Measurements from ENCODE around the gene TENM4.

TENM4 gene

GRCh38 chr11:79269611-79270307 lies 171.1 kb downstream of the TENM4 start:
- no peaks in the 10 kb centered on the region for H3K27me3 ChIP-seq (ENCODE audit: control insufficient read depth, insufficient read depth, low read length)
- no peak overlapping the region for H3K4me3 ChIP-seq (ENCODE audit: low read depth, low read length)
- no peaks in the 10 kb centered on the region for H3K9me3 ChIP-seq (ENCODE audit: control insufficient read depth, insufficient read depth, low read length)
- no peaks in the 10 kb centered on the region for H3K36me3 ChIP-seq (ENCODE audit: control insufficient read depth, insufficient read depth, low read length)
- H3K4me1 ChIP-seq (ENCODE audit: control insufficient read depth, insufficient read depth, low read length): no peaks in the 10 kb centered on the region
- no peak overlapping the region for H3K9ac ChIP-seq (ENCODE audit: low read depth, low read length)

GRCh38 chr11:79266396-79266795 lies 174.4 kb downstream of the TENM4 start:
- Histone ChIP-seq H3K4me3 (ENCODE audit: low read depth, low read length) (no peak overlapping the region), H3K9me3 (ENCODE audit: control insufficient read depth, insufficient read depth, low read length) (no peaks in the 10 kb centered on the region), H3K36me3 (ENCODE audit: control insufficient read depth, insufficient read depth, low read length) (no peaks in the 10 kb centered on the region), H3K9ac (ENCODE audit: low read depth, low read length) (no peak overlapping the region), H3K4me1 (ENCODE audit: control insufficient read depth, insufficient read depth, low read length) (no peaks in the 10 kb centered on the region), H3K27me3 (ENCODE audit: control insufficient read depth, insufficient read depth, low read length) (no peaks in the 10 kb centered on the region)

- Histone ChIP-seq H3K9ac (ENCODE audit: low read depth, low read length) (no peak overlapping the region), H3K4me1 (ENCODE audit: control insufficient read depth, insufficient read depth, low read length) (no peaks in the 10 kb centered on the region), H3K4me3 (ENCODE audit: low read depth, low read length) (no peak overlapping the region), H3K9me3 (ENCODE audit: control insufficient read depth, insufficient read depth, low read length) (no peaks in the 10 kb centered on the region), H3K36me3 (ENCODE audit: control insufficient read depth, insufficient read depth, low read length) (no peaks in the 10 kb centered on the region), H3K27me3 (ENCODE audit: control insufficient read depth, insufficient read depth, low read length) (no peaks in the 10 kb centered on the region)
These were observed 175.0 kb downstream of the TENM4 start for GRCh38 chr11:79265756-79266322.

GRCh38 chr11:79264284-79264683 lies 176.5 kb downstream of the TENM4 start:
- Histone ChIP-seq H3K9me3 (ENCODE audit: control insufficient read depth, insufficient read depth, low read length) (no peaks in the 10 kb centered on the region), H3K4me1 (ENCODE audit: control insufficient read depth, insufficient read depth, low read length) (no peaks in the 10 kb centered on the region), H3K4me3 (ENCODE audit: low read depth, low read length) (no peak overlapping the region), H3K27me3 (ENCODE audit: control insufficient read depth, insufficient read depth, low read length) (no peaks in the 10 kb centered on the region), H3K9ac (ENCODE audit: low read depth, low read length) (no peak overlapping the region), H3K36me3 (ENCODE audit: control insufficient read depth, insufficient read depth, low read length) (no peaks in the 10 kb centered on the region)

- H3K27me3 ChIP-seq (ENCODE audit: control insufficient read depth, insufficient read depth, low read length): no peaks in the 10 kb centered on the region
- no peak overlapping the region for H3K9ac ChIP-seq (ENCODE audit: low read depth, low read length)
- H3K9me3 ChIP-seq (ENCODE audit: control insufficient read depth, insufficient read depth, low read length): no peaks in the 10 kb centered on the region
- H3K4me3 ChIP-seq (ENCODE audit: low read depth, low read length): no peak overlapping the region
- no peaks in the 10 kb centered on the region for H3K4me1 ChIP-seq (ENCODE audit: control insufficient read depth, insufficient read depth, low read length)
- H3K36me3 ChIP-seq (ENCODE audit: control insufficient read depth, insufficient read depth, low read length): no peaks in the 10 kb centered on the region
These were observed 177.8 kb downstream of the TENM4 start for GRCh38 chr11:79263001-79263400.

GRCh38 chr11:79262221-79262620 lies 178.6 kb downstream of the TENM4 start:
- H3K36me3 ChIP-seq (ENCODE audit: control insufficient read depth, insufficient read depth, low read length): no peaks in the 10 kb centered on the region
- H3K4me1 ChIP-seq (ENCODE audit: control insufficient read depth, insufficient read depth, low read length): no peaks in the 10 kb centered on the region
- H3K27me3 ChIP-seq (ENCODE audit: control insufficient read depth, insufficient read depth, low read length): no peaks in the 10 kb centered on the region

GRCh38 chr11:79261684-79262083 lies 179.1 kb downstream of the TENM4 start:
- Histone ChIP-seq H3K9me3 (ENCODE audit: control insufficient read depth, insufficient read depth, low read length) (no peaks in the 10 kb centered on the region), H3K4me1 (ENCODE audit: control insufficient read depth, insufficient read depth, low read length) (no peaks in the 10 kb centered on the region), H3K4me3 (ENCODE audit: low read depth, low read length) (no peak overlapping the region), H3K9ac (ENCODE audit: low read depth, low read length) (no peak overlapping the region), H3K27me3 (ENCODE audit: control insufficient read depth, insufficient read depth, low read length) (no peaks in the 10 kb centered on the region), H3K36me3 (ENCODE audit: control insufficient read depth, insufficient read depth, low read length) (no peaks in the 10 kb centered on the region)

More at GRCh38 chr11:79262221-79262620, 178.6 kb downstream of the TENM4 start:
- H3K9ac ChIP-seq (ENCODE audit: low read depth, low read length): no peak overlapping the region
- H3K9me3 ChIP-seq (ENCODE audit: control insufficient read depth, insufficient read depth, low read length): no peaks in the 10 kb centered on the region
- no peak overlapping the region for H3K4me3 ChIP-seq (ENCODE audit: low read depth, low read length)

GRCh38 chr11:79259800-79260199 lies 181.0 kb downstream of the TENM4 start:
- Histone ChIP-seq H3K27me3 (ENCODE audit: control insufficient read depth, insufficient read depth, low read length) (no peaks in the 10 kb centered on the region), H3K36me3 (ENCODE audit: control insufficient read depth, insufficient read depth, low read length) (no peaks in the 10 kb centered on the region), H3K4me1 (ENCODE audit: control insufficient read depth, insufficient read depth, low read length) (no peaks in the 10 kb centered on the region), H3K9me3 (ENCODE audit: control insufficient read depth, insufficient read depth, low read length) (no peaks in the 10 kb centered on the region), H3K9ac (ENCODE audit: low read depth, low read length) (no peak overlapping the region), H3K4me3 (ENCODE audit: low read depth, low read length) (no peak overlapping the region)

GRCh38 chr11:79258576-79258975 lies 182.3 kb downstream of the TENM4 start:
- no peaks in the 10 kb centered on the region for H3K4me1 ChIP-seq (ENCODE audit: control insufficient read depth, insufficient read depth, low read length)
- H3K9ac ChIP-seq (ENCODE audit: low read depth, low read length): no peak overlapping the region
- H3K36me3 ChIP-seq (ENCODE audit: control insufficient read depth, insufficient read depth, low read length): no peaks in the 10 kb centered on the region
- no peak overlapping the region for H3K4me3 ChIP-seq (ENCODE audit: low read depth, low read length)
- no peaks in the 10 kb centered on the region for H3K27me3 ChIP-seq (ENCODE audit: control insufficient read depth, insufficient read depth, low read length)
- no peaks in the 10 kb centered on the region for H3K9me3 ChIP-seq (ENCODE audit: control insufficient read depth, insufficient read depth, low read length)

GRCh38 chr11:79255965-79256364 lies 184.9 kb downstream of the TENM4 start:
- H3K27me3 ChIP-seq (ENCODE audit: control insufficient read depth, insufficient read depth, low read length): no peaks in the 10 kb centered on the region

GRCh38 chr11:79253280-79253679 lies 187.6 kb downstream of the TENM4 start:
- H3K27me3 ChIP-seq (ENCODE audit: control insufficient read depth, insufficient read depth, low read length): no peaks in the 10 kb centered on the region
- H3K9me3 ChIP-seq (ENCODE audit: control insufficient read depth, insufficient read depth, low read length): no peaks in the 10 kb centered on the region
- H3K4me3 ChIP-seq (ENCODE audit: low read depth, low read length): no peak overlapping the region
- no peak overlapping the region for H3K9ac ChIP-seq (ENCODE audit: low read depth, low read length)
- no peaks in the 10 kb centered on the region for H3K36me3 ChIP-seq (ENCODE audit: control insufficient read depth, insufficient read depth, low read length)
- no peaks in the 10 kb centered on the region for H3K4me1 ChIP-seq (ENCODE audit: control insufficient read depth, insufficient read depth, low read length)

More at GRCh38 chr11:79255965-79256364, 184.9 kb downstream of the TENM4 start:
- Histone ChIP-seq H3K36me3 (ENCODE audit: control insufficient read depth, insufficient read depth, low read length) (no peaks in the 10 kb centered on the region), H3K4me1 (ENCODE audit: control insufficient read depth, insufficient read depth, low read length) (no peaks in the 10 kb centered on the region), H3K4me3 (ENCODE audit: low read depth, low read length) (no peak overlapping the region), H3K9me3 (ENCODE audit: control insufficient read depth, insufficient read depth, low read length) (no peaks in the 10 kb centered on the region), H3K9ac (ENCODE audit: low read depth, low read length) (no peak overlapping the region)

- Histone ChIP-seq H3K4me1 (ENCODE audit: control insufficient read depth, insufficient read depth, low read length) (no peaks in the 10 kb centered on the region), H3K27me3 (ENCODE audit: control insufficient read depth, insufficient read depth, low read length) (no peaks in the 10 kb centered on the region), H3K9me3 (ENCODE audit: control insufficient read depth, insufficient read depth, low read length) (no peaks in the 10 kb centered on the region), H3K9ac (ENCODE audit: low read depth, low read length) (no peak overlapping the region), H3K36me3 (ENCODE audit: control insufficient read depth, insufficient read depth, low read length) (no peaks in the 10 kb centered on the region), H3K4me3 (ENCODE audit: low read depth, low read length) (no peak overlapping the region)
These were observed 191.4 kb downstream of the TENM4 start for GRCh38 chr11:79249295-79249993.

Measured in iPS-15b (cell line).